ENCODE measurements around the gene HIP1R.

HIP1R gene

GRCh38 chr12:122849352-122850047, 14.2 kb downstream of the HIP1R start:
- DNase-seq: no peak

DNA sequence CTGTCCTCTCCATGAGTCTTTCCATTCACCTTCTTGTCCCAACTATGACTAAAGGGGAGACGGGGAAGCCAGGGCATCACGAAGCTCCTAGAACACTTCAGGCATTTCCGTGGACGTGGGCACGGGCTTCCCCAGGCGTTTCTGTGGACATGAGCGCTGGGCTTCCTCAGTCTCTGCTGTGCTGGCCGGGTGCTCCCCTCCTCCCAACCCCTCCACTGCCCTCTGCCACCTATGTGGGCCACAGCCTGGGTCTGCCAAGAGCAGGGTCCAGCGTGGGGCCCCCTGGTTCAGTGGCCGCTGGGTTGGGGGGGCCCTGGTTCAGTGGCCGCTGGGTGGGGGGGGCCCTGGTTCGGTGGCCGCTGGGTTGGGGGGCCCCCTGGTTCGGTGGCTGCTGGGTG, 14.8 kb downstream of the HIP1R start:
- DNase-seq: no peak

DNA sequence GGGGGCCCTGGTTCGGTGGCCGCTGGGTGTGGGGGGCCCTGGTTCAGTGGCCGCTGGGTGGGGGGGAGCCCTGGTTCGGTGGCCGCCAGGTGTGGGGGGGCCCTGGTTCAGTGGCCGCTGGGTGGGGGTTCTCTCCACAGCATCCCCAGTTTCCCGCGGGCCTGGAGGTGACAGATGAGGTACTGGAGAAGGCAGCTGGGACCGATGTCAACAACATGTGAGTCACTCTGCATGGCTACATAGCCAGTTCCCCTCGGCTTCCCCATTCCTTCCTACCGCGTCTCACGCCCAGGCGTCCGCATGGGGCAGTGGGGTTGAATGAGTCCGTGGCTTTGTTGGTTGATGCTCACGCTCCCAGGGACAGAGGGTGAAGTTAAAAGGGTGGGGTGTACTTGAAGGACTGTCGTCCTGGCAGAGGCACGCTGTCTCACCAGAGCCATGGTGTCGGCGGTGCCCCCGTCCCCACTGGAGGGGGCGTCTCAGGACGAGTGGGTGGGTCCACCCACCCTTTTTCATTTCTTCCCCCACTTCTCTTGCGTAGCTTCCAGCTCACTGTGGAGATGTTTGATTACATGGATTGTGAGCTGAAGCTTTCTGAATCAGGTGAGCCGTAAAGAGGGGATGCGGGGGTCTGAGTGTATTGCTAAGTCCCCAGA, 15.6 kb downstream of the HIP1R start:
- no peak for DNase-seq

DNA sequence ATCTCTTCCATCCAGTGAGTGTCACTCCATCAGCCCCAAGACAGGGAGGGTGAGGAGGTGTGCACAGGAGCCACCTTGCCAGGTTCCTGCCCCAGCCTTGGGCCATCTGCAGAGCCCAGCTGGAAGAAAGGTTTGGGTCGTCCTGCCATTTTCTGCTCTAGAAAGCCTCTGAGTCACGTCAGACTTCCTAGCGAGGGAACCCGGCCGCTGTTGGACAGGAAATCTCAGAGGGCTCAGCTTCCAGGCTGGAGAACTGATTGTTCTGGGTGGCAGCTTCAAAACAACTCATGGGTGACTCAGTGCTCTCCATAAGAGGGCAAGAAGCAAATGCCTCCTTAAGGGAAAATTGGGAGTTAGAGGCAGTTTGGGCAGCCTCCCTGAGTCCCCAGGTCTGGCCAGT, 16.6 kb downstream of the HIP1R start:
- DNase-seq: no peak

- DNase-seq: no peak
Observed at GRCh38 chr12:122852336-122853275, 17.3 kb downstream of the HIP1R start.

GRCh38 chr12:122853582-122854245, 18.5 kb downstream of the HIP1R start:
- DNase-seq: no peak

DNA sequence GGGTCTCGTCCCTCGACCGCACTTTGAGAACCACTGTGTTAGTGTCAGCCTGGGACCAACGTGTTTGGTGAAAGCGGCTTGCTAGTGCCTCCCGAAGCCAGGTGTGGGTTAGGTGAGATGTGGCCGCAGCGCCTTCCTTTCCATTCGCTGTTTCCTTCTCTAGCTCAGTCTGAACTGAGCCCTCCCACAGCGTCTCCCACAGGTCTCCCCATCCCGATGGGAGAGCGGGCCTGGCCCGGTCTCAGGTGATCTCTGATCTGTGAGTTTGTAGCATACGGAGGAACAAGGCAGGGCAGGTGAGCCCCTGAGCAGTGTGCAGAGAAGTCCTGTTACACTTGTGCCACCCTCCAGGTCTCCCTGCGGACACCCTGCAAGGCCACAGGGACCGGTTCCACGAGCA, 19.3 kb downstream of the HIP1R start:
- DNase-seq: no peak

- no peak for DNase-seq
Observed at GRCh38 chr12:122855071-122855829, 20.0 kb downstream of the HIP1R start.

DNA sequence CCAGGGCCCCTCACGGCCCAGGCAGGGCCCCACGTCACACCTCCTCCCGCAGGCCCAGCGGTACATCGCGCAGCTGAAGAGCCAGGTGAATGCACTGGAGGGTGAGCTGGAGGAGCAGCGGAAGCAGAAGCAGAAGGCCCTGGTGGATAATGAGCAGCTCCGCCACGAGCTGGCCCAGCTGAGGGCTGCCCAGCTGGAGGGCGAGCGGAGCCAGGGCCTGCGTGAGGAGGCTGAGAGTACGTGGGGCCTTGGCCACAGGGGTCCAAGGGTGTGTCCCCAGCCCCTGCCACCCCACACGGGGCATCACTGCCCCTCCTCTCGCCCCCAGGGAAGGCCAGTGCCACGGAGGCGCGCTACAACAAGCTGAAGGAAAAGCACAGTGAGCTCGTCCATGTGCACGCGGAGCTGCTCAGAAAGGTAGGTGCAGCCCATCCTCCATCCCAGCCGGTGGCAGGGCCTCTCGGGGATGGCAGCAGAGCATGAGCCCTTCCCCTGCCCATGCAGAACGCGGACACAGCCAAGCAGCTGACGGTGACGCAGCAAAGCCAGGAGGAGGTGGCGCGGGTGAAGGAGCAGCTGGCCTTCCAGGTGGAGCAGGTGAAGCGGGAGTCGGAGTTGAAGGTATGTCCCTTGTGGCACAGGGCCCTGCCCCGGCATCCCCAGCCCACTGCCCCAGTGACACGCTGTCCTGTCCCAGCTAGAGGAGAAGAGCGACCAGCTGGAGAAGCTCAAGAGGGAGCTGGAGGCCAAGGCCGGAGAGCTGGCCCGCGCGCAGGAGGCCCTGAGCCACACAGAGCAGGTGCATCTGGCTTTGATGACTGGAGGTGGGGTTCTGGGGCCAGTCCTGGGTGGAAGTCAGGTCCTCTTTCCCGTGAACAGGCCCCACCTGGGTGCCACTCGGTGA, 20.9 kb downstream of the HIP1R start:
- DNase-seq: no peak

DNA sequence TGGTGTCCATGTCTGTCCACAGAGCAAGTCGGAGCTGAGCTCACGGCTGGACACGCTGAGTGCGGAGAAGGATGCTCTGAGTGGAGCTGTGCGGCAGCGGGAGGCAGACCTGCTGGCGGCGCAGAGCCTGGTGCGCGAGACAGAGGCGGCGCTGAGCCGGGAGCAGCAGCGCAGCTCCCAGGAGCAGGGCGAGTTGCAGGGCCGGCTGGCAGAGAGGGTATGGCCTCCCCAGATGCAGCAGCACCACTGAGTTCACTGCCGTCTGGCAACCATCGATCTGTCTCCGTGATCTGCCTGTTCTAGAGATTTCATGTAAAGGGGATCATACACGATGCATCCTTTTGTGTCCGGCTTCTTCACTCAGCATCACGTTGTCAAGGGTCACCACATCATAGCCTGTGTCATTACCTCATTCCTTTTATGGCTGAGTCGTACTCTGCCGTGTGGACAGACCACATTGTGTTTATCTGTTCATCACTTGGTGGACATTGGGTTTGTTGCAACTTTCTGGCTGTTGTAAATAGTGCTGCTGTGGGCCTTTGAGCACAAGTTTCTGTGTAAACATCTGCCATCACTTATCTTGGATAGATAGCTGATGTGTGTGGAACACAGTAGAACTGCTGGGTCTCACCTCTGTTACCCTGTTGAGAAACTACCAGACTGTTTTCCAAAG, 21.9 kb downstream of the HIP1R start:
- no peak for DNase-seq

- DNase-seq: no peak
Observed at GRCh38 chr12:122858171-122858570, 22.9 kb downstream of the HIP1R start.

GRCh38 chr12:122858591-122859302, 23.5 kb downstream of the HIP1R start:
- no peak for DNase-seq

DNA sequence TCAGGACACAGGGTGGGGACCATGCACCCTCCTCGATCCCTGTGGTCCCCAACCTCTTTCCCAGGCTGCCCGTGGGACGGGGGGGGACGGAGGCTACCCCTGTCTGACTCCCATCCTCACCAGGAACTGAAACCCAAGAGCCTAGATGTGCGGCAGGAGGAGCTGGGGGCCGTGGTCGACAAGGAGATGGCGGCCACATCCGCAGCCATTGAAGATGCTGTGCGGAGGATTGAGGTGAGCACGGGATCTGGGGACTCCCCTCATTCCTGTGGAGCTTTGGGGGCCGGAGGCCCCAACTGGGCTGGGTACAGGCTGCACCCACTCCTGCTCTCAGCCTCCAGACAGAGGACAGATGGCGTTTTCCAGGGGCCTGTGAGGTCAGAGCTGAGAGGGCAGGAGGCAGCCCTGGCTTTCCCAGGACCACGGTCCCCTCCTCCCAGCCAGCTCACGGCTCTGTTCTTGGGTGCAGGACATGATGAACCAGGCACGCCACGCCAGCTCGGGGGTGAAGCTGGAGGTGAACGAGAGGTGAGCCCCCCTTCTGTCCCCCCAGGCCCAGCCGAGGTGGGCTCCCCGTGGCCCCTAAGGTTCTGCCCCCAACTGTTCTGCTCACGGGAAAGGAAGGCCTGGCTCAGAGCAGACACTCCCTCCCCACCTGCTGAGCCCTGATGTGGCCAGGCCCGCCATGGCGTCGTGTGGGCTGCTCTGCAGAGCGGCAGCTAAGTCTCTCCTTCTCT, 24.2 kb downstream of the HIP1R start:
- DNase-seq: no peak

- DNase-seq: no peak
Observed at GRCh38 chr12:122860040-122860853, 25.0 kb downstream of the HIP1R start.

DNA sequence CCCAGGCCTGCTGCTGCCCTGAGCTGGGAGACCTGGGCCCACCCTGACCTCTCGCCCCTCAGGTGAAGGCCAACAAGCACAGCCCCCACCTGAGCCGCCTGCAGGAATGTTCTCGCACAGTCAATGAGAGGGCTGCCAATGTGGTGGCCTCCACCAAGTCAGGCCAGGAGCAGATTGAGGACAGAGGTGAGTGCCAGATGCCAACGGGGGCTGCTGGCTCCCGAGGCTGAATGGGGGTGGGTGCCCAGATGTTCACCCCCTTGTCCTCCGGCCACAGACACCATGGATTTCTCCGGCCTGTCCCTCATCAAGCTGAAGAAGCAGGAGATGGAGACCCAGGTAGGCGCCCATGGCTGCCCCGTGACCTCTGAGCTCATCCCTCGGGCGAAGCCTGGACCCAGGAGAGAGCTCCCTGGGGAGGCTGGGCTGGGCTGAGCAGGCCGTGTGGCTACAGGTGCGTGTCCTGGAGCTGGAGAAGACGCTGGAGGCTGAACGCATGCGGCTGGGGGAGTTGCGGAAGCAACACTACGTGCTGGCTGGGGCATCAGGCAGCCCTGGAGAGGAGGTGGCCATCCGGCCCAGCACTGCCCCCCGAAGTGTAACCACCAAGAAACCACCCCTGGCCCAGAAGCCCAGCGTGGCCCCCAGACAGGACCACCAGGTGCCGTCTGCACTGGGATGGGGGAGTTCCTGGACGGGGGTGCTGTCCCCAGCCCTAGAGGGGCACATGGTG, 25.8 kb downstream of the HIP1R start:
- no peak for DNase-seq

GRCh38 chr12:122861587-122861970, 26.3 kb downstream of the HIP1R start:
- DNase-seq: no peak

- DNase-seq: no peak
Observed at GRCh38 chr12:122862110-122862634, 26.9 kb downstream of the HIP1R start.

All from NCI-H524 treated with DMSO at 0.1 percent for 48 hours (cell line).